Activated CD8-positive, alpha-beta T cell treated with anti-CD3 and anti-CD28 coated beads, Interleukin-2, amount 10 ng/mL, durations not matched to agents 7 days and 5 days (primary cell): ENCODE measurements around the gene HINFP. TPM values are rescaled to one million over a fixed set of nuclear protein-coding genes. Genes with fewer than 3 reads are reported as not detected.
"Not testable (repeated sequence)": the region's sequence is repeated elsewhere in the genome, so short reads cannot be mapped to it uniquely, and the experiment has no call there.

Experiments
- ATAC-seq: fragments of 150-1000 bp; cut with Tn5 transposase; one replicate; pipeline ENCODE4 v1.10.0; 2021; ENCODE audit warnings: moderate library complexity
- CTCF ChIA-PET: fragments of 350-600 bp; sonication (Branson Sonifier 250); formaldehyde crosslinking; loops from one replicate; lab custom pipeline; 2021; ENCODE audit warnings: antibody characterized with exemption; lab: Charles Lee
- POLR2A ChIA-PET: fragments of 350-600 bp; sonication (Branson Sonifier 250); formaldehyde crosslinking; loops from one replicate; lab custom pipeline; 2021; ENCODE audit warnings: antibody characterized with exemption; lab: Charles Lee
- DNase-seq: peaks from one replicate; pipeline ENCODE4 v3.0.0-alpha.2; 2020
- H3K27ac Mint-ChIP-seq: one replicate; pipeline ENCODE4 v1.8.0; 2021; ENCODE audit warnings: mild to moderate bottlenecking, mixed read lengths
- H3K27me3 Mint-ChIP-seq: one replicate; pipeline ENCODE4 v1.8.0; 2021; ENCODE audit warnings: low read depth, mixed read lengths
- H3K36me3 Mint-ChIP-seq: one replicate; pipeline ENCODE4 v1.8.0; 2021; ENCODE audit warnings: low read depth, mixed read lengths
- H3K4me1 Mint-ChIP-seq: one replicate; pipeline ENCODE4 v1.8.0; 2021; ENCODE audit warnings: low read depth, mixed read lengths
- H3K4me3 Mint-ChIP-seq: one replicate; pipeline ENCODE4 v1.8.0; 2021; ENCODE audit warnings: mild to moderate bottlenecking, mixed read lengths
- H3K9me3 Mint-ChIP-seq: one replicate; pipeline ENCODE4 v1.8.0; 2022; ENCODE audit warnings: mixed read lengths; ENCODE audit not compliant: insufficient read depth
- total RNA-seq, 2 experiments: library from RNA; stranded (reverse); gene quantifications; one replicate each; pipeline ENCODE4 v1.2.3, GENCODE V29; 2021

HINFP gene
- total RNA-seq, 2 experiments from 2014 or later, result 36.1 to 40.9 TPM

DNA sequence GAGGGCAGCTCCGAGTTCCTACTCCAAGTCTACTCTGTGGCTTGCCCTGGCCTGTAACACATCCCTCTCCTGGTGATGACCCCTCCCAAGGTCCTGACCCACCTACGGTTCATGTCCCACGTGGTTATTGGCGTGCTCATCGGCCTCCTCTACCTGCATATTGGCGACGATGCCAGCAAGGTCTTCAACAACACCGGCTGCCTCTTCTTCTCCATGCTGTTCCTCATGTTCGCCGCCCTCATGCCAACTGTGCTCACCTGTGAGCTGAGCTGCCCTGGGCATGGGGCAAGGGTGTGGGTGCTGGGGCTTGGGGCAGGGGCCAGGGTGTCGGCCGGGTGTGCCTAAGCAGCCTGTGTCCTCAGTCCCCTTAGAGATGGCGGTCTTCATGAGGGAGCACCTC is 37.1 kb downstream of the HINFP start:
- no peaks in the 10 kb centered on the region for H3K36me3 Mint-ChIP-seq
- peaks cover 8% of the 10 kb centered on the region for H3K27me3 Mint-ChIP-seq
- DNase-seq (no peak), ATAC-seq (no peak)
- no peaks in the 10 kb centered on the region for H3K9me3 Mint-ChIP-seq
- H3K27ac Mint-ChIP-seq, result no peak overlapping the region
- peaks cover 6% of the 10 kb centered on the region for H3K4me1 Mint-ChIP-seq
- H3K4me3 Mint-ChIP-seq, result no peak overlapping the region
- ChIA-PET POLR2A (no interaction called here), CTCF (interaction anchor here (0.8 to 4.8 kb wide), 5 partner anchors 10 to 165 kb away, joined by 3 to 25 read pairs (median 5); partner anchors contain the start of gene NLRX1)

DNA sequence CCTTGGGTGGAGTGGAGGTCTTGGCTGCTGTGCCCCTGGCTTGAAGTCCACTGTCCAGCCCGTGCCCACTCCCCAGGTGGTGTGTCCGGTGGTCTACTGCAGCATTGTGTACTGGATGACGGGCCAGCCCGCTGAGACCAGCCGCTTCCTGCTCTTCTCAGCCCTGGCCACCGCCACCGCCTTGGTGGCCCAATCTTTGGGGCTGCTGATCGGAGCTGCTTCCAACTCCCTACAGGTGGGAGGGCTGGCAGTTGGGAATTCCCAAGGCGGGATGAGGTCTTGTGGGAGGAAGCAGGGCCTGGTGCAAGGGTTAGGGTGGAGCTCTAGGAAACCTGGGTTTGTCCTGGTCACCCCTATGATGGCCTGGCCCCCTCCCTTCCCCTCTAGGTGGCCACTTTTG is 38.8 kb downstream of the HINFP start:
- POLR2A ChIA-PET, result interaction anchor here (2.2 kb wide), 1 partner anchor 9 kb away, joined by 15 read pairs; the partner anchor contains the start of gene NLRX1
- no peak overlapping the region for H3K4me3 Mint-ChIP-seq
- H3K9me3 Mint-ChIP-seq, result no peaks in the 10 kb centered on the region

DNA sequence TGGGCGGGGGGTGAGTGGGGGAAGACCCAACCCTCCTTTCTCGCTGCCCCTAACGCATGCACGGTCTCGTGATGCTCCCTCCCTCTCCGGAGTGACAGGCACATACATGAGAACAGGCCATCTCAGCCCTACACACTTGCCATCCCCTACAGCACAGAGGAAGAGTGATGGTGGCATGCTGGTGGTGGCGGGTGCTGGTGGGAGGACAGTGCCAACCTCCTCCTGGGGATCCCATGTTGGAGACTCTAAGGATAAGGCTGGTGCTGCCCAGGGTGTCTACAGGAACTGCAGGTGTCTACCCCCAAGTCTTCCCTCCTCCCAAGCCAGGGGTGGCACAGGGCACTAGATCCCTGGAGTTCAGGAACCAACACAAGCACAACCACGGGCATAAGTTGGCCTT is 40.5 kb downstream of the HINFP start:
- no peak overlapping the region for H3K4me3 Mint-ChIP-seq
- H3K4me1 Mint-ChIP-seq, result peaks cover 4% of the 10 kb centered on the region
- no peak overlapping the region for H3K27ac Mint-ChIP-seq
- no peaks in the 10 kb centered on the region for H3K27me3 Mint-ChIP-seq
- DNase-seq, result no peak
- no peak for ATAC-seq
- no peaks in the 10 kb centered on the region for H3K36me3 Mint-ChIP-seq
- no peaks in the 10 kb centered on the region for H3K9me3 Mint-ChIP-seq
- POLR2A ChIA-PET, result no interaction called here
- CTCF ChIA-PET, result no interaction called here

More for the DNA sequence above, 38.8 kb downstream of the HINFP start:
- Mint-ChIP-seq H3K27ac (no peak overlapping the region), H3K36me3 (no peaks in the 10 kb centered on the region), H3K4me1 (peaks cover 6% of the 10 kb centered on the region), H3K27me3 (peaks cover 4% of the 10 kb centered on the region)
- CTCF ChIA-PET, result interaction anchor here (1.6 to 2.3 kb wide), 2 partner anchors 9 to 37 kb away, joined by 5 to 8 read pairs; partner anchors contain the start of gene NLRX1
- ATAC-seq (no peak), DNase-seq (no peak)

DNA sequence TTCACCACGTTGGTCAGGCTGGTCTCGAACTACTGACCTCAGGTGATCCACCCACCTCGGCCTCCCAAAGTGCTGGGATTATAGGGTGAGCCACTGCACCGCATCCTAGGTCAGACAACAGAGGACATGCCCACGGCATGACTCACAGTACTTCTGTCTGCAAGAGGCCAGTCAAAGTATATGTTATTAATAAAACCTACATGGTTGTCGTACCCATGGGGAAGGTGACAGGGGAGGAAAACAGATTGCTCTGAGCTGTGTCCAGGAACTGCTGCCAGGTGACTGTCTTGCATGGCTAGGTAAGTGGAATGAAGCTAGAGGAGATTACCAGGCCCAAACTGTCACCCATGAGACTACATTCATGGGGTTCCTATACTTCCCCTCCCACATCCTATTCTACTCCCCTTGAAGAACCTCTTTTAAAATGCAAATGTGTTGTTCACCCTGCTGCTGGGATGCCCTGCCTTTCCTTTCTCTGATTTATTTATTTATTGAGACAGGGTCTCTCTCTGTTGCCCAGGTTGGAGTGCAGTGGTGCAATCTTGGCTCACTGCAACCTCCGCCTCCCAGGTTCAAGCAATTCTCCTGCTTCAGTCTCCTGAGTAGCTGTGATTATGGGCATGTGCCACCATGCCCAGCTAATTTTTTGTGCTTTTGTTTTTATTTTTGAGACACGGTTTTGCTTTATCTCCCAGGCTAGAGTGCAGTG is 45.1 kb downstream of the HINFP start:
- Mint-ChIP-seq H3K4me3 (no peak overlapping the region), H3K27ac (no peak overlapping the region), H3K27me3 (no peaks in the 10 kb centered on the region), H3K4me1 (peaks cover 21% of the 10 kb centered on the region), H3K36me3 (no peaks in the 10 kb centered on the region), H3K9me3 (no peaks in the 10 kb centered on the region)
- ATAC-seq (no peak), DNase-seq (no peak)
- ChIA-PET CTCF (interaction anchor here (0.9 to 3.0 kb wide), 3 partner anchors 12 to 156 kb away, joined by 3 to 14 read pairs (median 8); no protein-coding TSS in a partner anchor), POLR2A (no interaction called here)

DNA sequence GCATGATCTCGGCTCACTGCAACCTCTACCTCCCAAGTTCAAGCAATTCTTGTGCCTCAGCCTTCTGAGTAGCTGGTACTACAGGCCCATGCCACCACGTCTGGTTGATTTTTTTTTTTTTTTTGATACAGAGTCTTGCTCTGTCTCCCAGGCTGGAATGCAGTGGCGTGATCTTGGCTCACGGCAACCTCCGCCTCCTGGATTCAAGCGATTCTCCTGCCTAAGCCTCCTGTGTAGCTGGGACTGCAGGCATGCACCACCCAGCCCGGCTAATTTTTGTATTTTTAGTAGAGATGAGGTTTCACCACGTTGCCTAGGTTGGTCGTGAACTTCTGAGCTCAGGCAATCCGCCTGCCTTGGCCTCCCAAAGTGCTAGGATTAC is 45.7 kb downstream of the HINFP start:
- POLR2A ChIA-PET, H3K36me3 Mint-ChIP-seq, H3K4me3 Mint-ChIP-seq, H3K27me3 Mint-ChIP-seq, DNase-seq, H3K9me3 Mint-ChIP-seq, ATAC-seq, H3K27ac Mint-ChIP-seq: not testable (repeated sequence)
- peaks cover 25% of the 10 kb centered on the region for H3K4me1 Mint-ChIP-seq
- CTCF ChIA-PET, result interaction anchor here (2.0 to 3.0 kb wide), 2 partner anchors 29 to 155 kb away, joined by 8 to 14 read pairs; no protein-coding TSS in a partner anchor

DNA sequence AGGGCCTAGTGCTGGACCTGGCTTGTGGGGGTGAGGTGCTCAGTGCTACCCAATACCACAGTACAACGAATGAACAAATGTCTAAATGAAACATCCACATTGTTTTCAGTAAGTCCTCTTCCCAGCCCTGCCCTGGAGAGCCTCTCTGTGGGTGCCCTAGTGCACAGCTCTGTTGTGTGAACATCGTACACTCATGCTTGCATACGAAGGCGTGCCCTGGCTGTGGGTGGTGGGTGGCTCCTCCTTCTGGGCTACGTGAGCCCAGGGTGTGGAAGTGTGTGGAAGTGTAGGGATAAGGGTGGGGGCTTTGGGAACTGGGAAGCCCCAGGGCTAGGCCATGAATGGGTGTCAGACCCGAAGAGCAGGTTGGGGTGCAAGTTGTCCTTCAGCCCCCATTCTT is 46.6 kb downstream of the HINFP start:
- H3K9me3 Mint-ChIP-seq, result no peaks in the 10 kb centered on the region
- ATAC-seq (no peak), DNase-seq (no peak)
- H3K36me3 Mint-ChIP-seq, result no peaks in the 10 kb centered on the region
- ChIA-PET CTCF (interaction anchor here (1.4 to 2.0 kb wide), 2 partner anchors 28 to 100 kb away, joined by 5 to 8 read pairs; partner anchors contain the start of gene VPS11), POLR2A (interaction anchor here (1.4 kb wide), 1 partner anchor 73 kb away, joined by 6 read pairs; no protein-coding TSS in a partner anchor)
- peak overlapping the region; percentile 86 for H3K4me3 Mint-ChIP-seq
- H3K4me1 Mint-ChIP-seq, result peaks cover 30% of the 10 kb centered on the region
- no peaks in the 10 kb centered on the region for H3K27me3 Mint-ChIP-seq
- H3K27ac Mint-ChIP-seq, result peak overlapping the region; percentile 80

DNA sequence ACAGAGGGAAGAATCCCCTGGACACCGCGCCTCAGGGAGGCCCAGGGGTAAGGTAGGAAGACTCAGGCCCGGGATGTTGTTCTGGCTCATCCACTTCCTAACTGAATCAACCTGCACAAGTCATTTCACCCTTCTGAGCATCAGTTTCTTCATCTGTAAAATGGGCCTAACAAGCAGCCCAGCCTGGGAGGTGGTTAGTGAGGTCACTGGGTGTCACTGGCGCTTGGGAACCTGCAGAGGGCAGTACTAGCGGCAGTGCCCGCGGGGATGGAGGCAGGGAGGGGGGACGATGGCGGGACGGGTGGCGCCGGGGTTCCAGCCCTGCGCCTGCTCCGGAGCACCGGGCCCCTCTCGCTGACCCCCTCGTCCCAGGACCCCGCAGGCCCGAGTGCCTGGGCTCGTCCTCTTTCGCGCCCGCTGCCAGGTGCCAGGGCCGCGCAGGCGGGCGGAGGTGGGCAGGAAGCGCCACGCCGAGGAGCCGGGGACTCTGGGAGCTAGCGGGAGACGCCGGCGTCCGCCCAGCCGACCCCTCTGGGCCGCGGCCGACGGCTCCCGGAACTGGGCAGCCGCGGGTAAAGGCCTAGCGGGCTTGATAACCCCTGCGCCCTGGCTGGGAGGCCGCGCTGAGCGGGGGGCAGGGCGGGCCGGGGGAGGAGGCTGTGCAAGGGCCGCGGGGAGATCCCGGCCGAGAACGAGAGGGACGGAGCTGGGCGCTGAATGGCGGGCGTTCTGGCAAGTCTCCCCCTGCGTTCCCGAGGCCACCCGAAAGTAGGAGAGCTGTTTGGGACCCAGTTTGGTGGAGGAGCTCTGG is 47.3 kb downstream of the HINFP start, which contains the start of gene NLRX1:
NLRX1 (plus strand) TSS at position 255 of the 811 bp plus-strand sequence. CDS start 2,679 bp downstream, outside the sequence.
- ChIA-PET POLR2A (interaction anchor here (0.6 to 1.5 kb wide), 17 partner anchors 9 to 140 kb away, joined by 3 to 15 read pairs (median 4); partner anchors contain the start of genes C2CD2L, HMBS and VPS11), CTCF (interaction anchor here (0.6 to 2.8 kb wide), 33 partner anchors 9 to 205 kb away, joined by 3 to 34 read pairs (median 5); partner anchors contain the start of genes ABCG4, CBL, RNF26 and VPS11)
- H3K27me3 Mint-ChIP-seq, result no peaks in the 10 kb centered on the region
- peak; percentile 96 for ATAC-seq
- H3K4me3 Mint-ChIP-seq, result peak within 1 kb of the TSS; percentile 86
- peak within 1 kb of the TSS; percentile 92 for H3K27ac Mint-ChIP-seq
- DNase-seq, result peak; percentile 92
- no peaks in the 10 kb centered on the region for H3K36me3 Mint-ChIP-seq
- peaks cover 30% of the 10 kb centered on the region for H3K4me1 Mint-ChIP-seq
- no peaks in the 10 kb centered on the region for H3K9me3 Mint-ChIP-seq

DNA sequence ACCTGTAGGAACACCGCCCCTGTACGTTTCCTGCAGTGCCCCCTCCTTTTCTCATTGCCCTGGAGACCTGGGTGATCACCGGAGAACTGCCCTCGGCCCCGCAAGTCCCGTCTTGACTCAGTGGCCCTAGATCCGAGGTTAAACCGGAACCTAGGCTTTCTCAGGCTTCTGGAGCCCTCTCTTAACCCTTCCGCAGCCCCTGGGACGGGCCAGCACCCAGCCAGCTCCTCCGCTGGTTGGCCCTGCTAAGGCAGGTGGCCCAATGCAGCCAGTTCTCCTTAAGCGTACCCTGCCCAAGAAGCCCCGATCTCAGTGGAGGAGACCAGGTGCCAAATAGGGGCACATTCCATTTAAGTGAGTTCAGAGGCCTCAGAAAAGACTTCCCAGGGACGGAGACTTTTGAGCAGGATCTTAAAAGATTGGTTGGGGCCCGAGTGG is 47.9 kb downstream of the HINFP start:
- ATAC-seq (peak; percentile 36), DNase-seq (peak; percentile 55)
- H3K4me1 Mint-ChIP-seq, result peaks cover 30% of the 10 kb centered on the region
- H3K27ac Mint-ChIP-seq, result peak overlapping the region; percentile 92
- CTCF ChIA-PET, result interaction anchor here (0.6 to 2.8 kb wide), 33 partner anchors 9 to 204 kb away, joined by 3 to 34 read pairs (median 5); partner anchors contain the start of genes ABCG4, CBL, RNF26 and VPS11
- H3K9me3 Mint-ChIP-seq, result no peaks in the 10 kb centered on the region
- no peaks in the 10 kb centered on the region for H3K36me3 Mint-ChIP-seq
- POLR2A ChIA-PET, result interaction anchor here (0.6 to 1.5 kb wide), 17 partner anchors 9 to 141 kb away, joined by 3 to 15 read pairs (median 4); partner anchors contain the start of genes C2CD2L, HMBS and VPS11
- H3K4me3 Mint-ChIP-seq, result peak overlapping the region; percentile 86
- H3K27me3 Mint-ChIP-seq, result no peaks in the 10 kb centered on the region

DNA sequence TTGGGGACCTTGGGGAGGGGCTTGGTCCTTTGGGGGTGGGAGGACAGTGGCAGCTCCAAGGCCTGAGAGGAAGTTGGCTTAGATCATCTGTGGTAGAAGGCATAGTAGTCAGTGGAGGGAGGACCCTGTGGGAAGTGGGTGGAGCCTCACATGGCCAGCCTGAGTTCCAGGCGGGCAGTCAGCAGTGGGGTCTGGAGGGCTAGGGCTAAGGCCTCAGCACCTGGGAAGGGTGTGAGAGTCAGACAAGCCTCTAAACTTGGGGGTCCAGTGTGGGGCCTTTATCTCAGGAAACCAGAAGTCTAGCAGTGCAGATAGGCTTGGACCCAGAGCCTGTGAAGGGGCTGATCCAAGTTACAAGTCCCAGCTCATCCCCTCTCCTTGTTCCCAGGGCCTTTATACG is 51.1 kb downstream of the HINFP start:
- no peak for DNase-seq
- Mint-ChIP-seq H3K9me3 (no peaks in the 10 kb centered on the region), H3K4me3 (no peak overlapping the region), H3K4me1 (peaks cover 31% of the 10 kb centered on the region), H3K36me3 (peaks cover 8% of the 10 kb centered on the region), H3K27me3 (no peaks in the 10 kb centered on the region), H3K27ac (peak overlapping the region; percentile 6)
- CTCF ChIA-PET, result interaction anchor here (1.2 kb wide), 1 partner anchor 24 kb away, joined by 4 read pairs; no protein-coding TSS in a partner anchor
- no peak for ATAC-seq
- POLR2A ChIA-PET, result no interaction called here

DNA sequence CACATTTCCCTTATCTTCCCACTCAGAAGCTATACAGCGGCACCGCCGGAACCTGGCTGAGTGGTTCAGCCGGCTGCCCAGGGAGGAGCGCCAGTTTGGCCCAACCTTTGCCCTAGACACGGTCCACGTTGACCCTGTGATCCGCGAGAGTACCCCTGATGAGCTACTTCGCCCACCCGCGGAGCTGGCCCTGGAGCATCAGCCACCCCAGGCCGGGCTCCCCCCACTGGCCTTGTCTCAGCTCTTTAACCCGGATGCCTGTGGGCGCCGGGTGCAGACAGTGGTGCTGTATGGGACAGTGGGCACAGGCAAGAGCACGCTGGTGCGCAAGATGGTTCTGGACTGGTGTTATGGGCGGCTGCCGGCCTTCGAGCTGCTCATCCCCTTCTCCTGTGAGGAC is 52.1 kb downstream of the HINFP start:
- DNase-seq (no peak), ATAC-seq (no peak)
- H3K27ac Mint-ChIP-seq, result no peak overlapping the region
- no peak overlapping the region for H3K4me3 Mint-ChIP-seq
- H3K36me3 Mint-ChIP-seq, result peaks cover 12% of the 10 kb centered on the region
- no peaks in the 10 kb centered on the region for H3K9me3 Mint-ChIP-seq
- H3K4me1 Mint-ChIP-seq, result peaks cover 33% of the 10 kb centered on the region
- H3K27me3 Mint-ChIP-seq, result no peaks in the 10 kb centered on the region
- CTCF ChIA-PET, result no interaction called here
- POLR2A ChIA-PET, result interaction anchor here (0.8 kb wide), 1 partner anchor 155 kb away, joined by 3 read pairs; the partner anchor contains the start of genes RPS25 and TRAPPC4

DNA sequence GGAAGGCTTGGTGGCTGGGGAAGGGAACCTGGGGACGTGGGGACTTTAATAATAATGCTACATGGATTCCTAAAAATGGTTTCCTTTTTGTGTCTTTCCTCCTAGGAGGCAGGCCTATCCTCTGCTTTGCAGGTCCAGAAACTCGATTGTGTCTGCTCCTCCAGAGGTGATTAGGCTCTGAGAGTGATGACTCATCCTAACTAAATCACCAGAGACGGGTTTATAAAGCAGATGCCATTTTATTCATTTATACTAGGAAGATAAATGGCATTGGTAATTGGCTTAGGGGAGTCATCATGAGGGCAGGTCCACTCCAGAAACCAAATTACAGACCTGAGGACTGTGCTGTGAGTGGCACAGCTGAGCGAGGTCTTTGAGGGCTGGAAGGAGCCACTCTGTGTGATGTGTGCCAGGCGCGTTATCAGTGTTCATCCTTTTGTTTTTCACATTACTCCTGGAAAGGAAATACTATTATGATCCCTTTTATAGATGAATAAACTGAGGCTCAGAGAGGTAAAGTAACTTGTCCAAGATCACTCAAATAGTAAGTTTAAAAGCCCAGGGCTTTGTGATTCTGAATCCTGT is 54.2 kb downstream of the HINFP start:
- ATAC-seq (no peak), DNase-seq (no peak)
- H3K4me1 Mint-ChIP-seq, result peaks cover 24% of the 10 kb centered on the region
- H3K36me3 Mint-ChIP-seq, result peaks cover 20% of the 10 kb centered on the region
- POLR2A ChIA-PET, result interaction anchor here (0.7 to 1.7 kb wide), 2 partner anchors 20 to 81 kb away, joined by 3 read pairs; no protein-coding TSS in a partner anchor
- no peaks in the 10 kb centered on the region for H3K9me3 Mint-ChIP-seq
- H3K27ac Mint-ChIP-seq, result no peak overlapping the region
- H3K27me3 Mint-ChIP-seq, result no peaks in the 10 kb centered on the region
- no peak overlapping the region for H3K4me3 Mint-ChIP-seq
- CTCF ChIA-PET, result no interaction called here
